Measurements from ENCODE around the gene PMEL.

- TF ChIP-seq CTCF (IDR thresholded peaks at IDR 0.05), result no peak
- TF ChIP-seq POLR2A (IDR thresholded peaks at IDR 0.05), result no peak
- TF ChIP-seq POLR2AphosphoS5 (IDR thresholded peaks at IDR 0.05), result no peak
- no peak for TF ChIP-seq EP300 (IDR thresholded peaks at IDR 0.05)
These were observed 45.8 kb upstream of the PMEL start for GRCh38 chr12:56011509-56012090.
